Epithelial cell of proximal tubule (primary cell): ENCODE results near the gene ZNF76. TPM values are rescaled to one million over a fixed set of nuclear protein-coding genes. Genes with fewer than 3 reads are reported as not detected.
A peak's percentile ranks its signal among the peaks of the same experiment; 100 is the strongest.

Experiments used
- DNase-seq: peaks from one replicate; pipeline ENCODE4 v3.0.0-alpha.2; 2011; ENCODE audit warnings: low read depth
- H3K4me3 ChIP-seq: 2 replicates; pipeline ENCODE4 v1.5.1; 2011; ENCODE audit warnings: low read depth, mild to moderate bottlenecking, low read length
- CTCF ChIP-seq: conservative IDR thresholded peaks from 2 replicates; pipeline ENCODE4 v1.5.1; 2012; ENCODE audit warnings: low read depth, mild to moderate bottlenecking, low read length
- total RNA-seq: library from RNA; depleted of rRNA; stranded (reverse); fragments of >200 nt; gene quantifications from 2 replicates; pipeline ENCODE4 v1.2.3, GENCODE V29; 2015

ZNF76 gene
- total RNA-seq, 1 donor from 2014 or later = 11.5 TPM

- no peak for TF ChIP-seq CTCF
- H3K4me3 ChIP-seq = no peak overlapping the region
- DNase-seq = no peak
Observed at GRCh38 chr6:35236223-35236622, 23.3 kb upstream of the ZNF76 start.

- no peak for DNase-seq
Observed at GRCh38 chr6:35237476-35237875, 22.1 kb upstream of the ZNF76 start.

GRCh38 chr6:35238843-35239289 lies 20.7 kb upstream of the ZNF76 start:
- no peak overlapping the region for H3K4me3 ChIP-seq
- TF ChIP-seq CTCF = no peak
- no peak for DNase-seq

More at GRCh38 chr6:35237476-35237875, 22.1 kb upstream of the ZNF76 start:
- no peak for TF ChIP-seq CTCF
- no peak overlapping the region for H3K4me3 ChIP-seq

- no peak for DNase-seq
- TF ChIP-seq CTCF = no peak
- no peak overlapping the region for H3K4me3 ChIP-seq
Observed at GRCh38 chr6:35239581-35239980, 20.0 kb upstream of the ZNF76 start.

- TF ChIP-seq CTCF = peak; percentile 99
Observed at GRCh38 chr6:35240838-35241801, 18.4 kb upstream of the ZNF76 start.

GRCh38 chr6:35242486-35242885 lies 17.0 kb upstream of the ZNF76 start:
- TF ChIP-seq CTCF = no peak
- DNase-seq = no peak
- H3K4me3 ChIP-seq = no peak overlapping the region

More at GRCh38 chr6:35240838-35241801, 18.4 kb upstream of the ZNF76 start:
- H3K4me3 ChIP-seq = no peak overlapping the region
- DNase-seq = peak; percentile 1
